ENCODE measurements around the gene CHCHD10.
A peak's percentile ranks its signal among the peaks of the same experiment; 100 is the strongest.

The CHCHD10 gene

DNA sequence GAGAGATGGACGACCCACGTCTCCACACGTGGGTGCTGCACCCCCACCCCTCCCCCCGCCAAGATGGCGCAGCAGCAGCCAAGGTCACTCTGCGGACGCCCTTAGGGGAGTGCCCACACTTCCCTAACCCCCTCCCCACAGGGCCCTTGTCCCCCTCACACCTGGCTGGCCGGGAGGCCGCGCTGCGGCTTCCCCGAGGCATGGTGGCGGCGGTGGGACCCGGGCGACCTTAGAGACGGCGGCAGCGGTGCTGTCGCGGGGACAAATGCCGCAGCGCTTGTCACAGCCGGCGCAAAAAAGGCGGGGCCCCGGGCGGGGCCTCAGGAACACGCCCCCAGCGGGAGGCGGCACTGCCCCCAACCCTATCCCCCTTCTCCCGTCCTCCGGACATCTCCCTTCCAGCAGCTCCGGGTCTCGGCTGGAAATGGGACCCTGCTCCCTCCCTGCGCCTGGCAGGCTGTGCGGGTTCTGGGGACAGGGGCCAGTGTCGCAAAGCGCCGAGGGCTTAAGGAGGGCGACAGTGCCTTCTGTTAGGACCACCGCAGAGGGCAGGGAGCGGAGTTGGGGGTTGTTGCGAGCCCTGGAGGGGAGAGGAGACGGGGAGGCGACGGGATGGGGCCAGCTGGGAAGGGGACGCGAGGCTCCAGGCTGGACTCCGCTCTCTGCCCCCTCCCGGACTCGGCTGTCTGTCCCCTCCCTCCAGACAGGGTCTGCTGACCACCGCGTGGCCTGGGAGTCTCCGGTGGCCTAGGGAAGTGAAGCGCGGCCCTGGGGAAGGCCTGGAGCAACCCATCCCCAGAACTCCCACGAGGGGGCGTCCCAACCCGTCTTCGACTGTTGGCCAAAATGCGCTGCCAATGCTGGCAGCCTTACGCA is at the start of gene CHCHD10:
TSS of gene CHCHD10 (minus strand) at position 300 of the 876 bp plus-strand sequence. CDS start at position 202, 98 bp downstream.
- DNase-seq (peak; percentile 87), ATAC-seq (peak; percentile 65)

DNA sequence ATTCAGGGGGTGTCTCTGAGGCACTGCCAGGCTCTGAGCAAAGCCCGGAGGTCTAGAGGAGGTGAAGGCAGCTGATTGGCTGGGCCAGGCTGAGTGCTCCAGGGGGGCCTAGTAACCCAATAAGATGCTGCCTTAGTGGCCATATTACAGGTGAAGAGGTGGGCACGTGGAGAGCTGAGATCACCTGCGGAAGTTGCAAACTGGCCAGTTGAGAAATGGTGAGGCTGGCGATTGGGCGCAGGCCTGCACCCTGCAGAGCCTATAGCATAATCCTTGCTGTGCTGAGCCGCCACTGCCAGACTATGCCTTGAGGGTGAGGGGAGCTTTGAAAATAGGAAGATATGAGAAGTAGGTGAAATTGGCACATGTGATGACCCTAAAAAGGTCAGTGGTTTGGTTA is 49.4 kb upstream of the CHCHD10 start:
- DNase-seq (no peak), ATAC-seq (no peak)

DNA sequence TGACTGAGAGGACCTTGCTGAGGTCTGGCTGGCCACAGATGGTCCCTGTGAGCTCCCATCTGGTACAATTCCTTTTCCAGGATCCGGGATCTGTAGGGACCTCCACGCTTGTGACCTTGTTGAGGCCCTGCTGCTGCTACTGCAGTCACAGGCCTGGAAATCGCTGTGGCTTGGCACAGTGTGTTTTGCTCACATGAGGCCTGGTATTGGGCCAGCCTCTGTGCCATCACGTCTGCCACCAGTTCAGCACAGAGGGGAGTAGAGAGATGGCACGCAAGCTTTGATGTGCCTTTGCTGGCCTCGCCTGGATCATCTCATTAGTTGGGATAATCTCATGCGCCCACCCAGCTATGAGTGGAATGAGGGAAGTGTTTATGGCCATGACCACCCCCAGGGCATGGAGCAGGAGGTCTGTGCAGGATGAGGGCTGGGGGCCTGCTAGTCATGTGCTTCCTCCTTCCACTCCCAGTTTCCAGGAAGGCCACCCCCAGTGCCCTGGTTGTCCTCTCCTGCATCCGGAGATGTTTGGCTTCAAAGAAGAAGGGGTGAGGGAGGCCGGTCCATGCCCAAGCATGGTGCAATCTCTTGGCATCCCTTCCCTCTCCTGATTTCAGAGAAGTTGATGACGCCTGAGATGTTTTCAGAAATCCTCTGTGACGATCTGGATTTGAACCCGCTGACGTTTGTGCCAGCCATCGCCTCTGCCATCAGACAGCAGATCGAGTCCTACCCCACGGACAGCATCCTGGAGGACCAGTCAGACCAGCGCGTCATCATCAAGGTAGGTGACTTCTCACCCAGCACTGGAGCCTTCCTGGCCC is 48.6 kb upstream of the CHCHD10 start:
- ATAC-seq (no peak), DNase-seq (no peak)

DNA sequence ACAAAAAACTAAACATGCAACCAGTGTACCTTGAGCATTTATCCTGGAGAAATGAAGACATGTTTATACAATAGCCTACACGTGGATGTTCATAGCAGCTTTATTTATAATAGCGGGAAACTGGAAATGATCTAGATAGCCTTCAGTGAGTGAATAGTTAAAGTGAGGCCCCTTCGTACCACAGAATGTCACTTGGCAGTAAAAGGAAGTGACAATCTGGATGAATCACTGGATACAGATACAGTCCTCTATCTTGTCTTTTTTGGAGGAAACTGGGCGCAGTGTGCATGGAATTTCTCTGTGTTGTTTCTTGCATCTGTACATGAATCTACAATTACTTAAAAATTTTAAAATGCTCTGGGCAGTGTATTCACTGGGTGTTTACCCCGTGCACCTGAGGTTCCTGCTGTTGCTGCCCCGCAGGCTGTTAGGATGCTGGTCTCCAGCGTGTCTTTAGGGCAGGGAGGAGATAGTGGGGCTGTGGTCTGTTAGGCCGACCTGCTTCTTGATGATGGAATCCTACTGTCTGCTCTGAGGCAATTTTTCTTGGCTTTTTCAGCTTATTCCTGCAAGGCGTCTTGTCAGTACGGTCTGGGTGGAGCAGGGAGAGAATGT is 47.9 kb upstream of the CHCHD10 start:
- DNase-seq (no peak), ATAC-seq (no peak)

DNA sequence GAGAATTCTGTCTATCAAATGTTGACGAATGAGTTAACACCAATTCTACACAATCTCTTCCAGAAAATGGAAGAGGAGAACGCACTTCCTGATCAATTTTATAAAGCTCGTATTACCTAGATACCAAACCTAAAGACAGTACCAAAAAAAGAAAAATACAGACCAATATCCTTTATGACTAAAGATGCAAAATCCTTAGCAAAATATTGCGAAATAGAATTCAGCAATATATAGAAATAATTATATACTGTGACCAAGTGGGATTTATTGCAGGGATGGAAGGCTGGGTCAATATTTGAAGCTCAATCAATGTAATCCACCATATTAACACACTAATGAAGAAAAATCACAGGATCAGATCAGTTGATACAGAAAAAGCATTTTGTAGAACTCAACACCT is 44.6 kb upstream of the CHCHD10 start:
- no peak for ATAC-seq
- no peak for DNase-seq

DNA sequence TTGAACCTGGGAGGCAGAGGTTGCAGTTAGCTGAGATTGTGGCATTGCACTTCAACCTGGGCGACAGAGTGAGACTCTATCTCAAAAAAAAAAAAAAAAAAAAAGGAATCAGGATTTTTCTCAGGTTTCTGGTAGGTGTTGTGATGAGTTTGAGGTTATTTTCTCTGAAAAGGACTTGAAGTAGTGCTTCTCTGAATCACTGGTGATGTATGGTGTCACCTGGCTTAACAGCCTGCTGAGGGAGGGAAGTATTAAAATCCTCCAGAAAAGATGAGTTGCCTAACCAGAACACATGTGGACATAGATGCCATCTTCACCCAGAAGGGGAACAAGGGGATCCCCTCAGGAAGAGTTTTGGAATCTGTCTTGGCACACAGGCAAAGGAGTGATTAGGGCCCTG is 39.1 kb upstream of the CHCHD10 start:
- ATAC-seq (no peak), DNase-seq (no peak)

DNA sequence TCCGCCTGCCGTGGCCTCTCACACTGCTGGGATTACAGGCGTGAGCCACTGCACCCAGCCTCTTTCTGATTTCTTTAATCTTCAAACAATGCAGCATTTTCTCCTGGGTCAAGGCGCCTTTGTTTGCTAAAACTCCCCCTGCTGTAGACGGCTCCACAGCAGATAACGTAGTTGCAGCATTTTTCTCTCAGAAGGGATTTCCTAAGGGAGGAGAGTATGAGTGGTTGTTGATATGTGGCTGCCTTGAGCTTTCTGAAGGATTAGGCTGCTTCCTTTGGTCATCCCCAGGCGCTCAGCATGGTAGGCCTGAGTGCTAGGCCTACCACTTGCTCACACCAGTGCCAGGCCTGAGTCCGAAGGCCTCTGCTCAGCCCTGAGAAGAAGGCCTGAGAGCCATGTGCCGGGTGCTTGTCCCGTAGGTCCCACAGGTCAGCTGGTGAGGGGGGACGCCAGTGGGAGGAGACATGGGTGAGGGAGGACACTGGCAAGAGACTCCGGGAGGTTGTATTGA is 37.1 kb upstream of the CHCHD10 start:
- DNase-seq (no peak), ATAC-seq (no peak)

DNA sequence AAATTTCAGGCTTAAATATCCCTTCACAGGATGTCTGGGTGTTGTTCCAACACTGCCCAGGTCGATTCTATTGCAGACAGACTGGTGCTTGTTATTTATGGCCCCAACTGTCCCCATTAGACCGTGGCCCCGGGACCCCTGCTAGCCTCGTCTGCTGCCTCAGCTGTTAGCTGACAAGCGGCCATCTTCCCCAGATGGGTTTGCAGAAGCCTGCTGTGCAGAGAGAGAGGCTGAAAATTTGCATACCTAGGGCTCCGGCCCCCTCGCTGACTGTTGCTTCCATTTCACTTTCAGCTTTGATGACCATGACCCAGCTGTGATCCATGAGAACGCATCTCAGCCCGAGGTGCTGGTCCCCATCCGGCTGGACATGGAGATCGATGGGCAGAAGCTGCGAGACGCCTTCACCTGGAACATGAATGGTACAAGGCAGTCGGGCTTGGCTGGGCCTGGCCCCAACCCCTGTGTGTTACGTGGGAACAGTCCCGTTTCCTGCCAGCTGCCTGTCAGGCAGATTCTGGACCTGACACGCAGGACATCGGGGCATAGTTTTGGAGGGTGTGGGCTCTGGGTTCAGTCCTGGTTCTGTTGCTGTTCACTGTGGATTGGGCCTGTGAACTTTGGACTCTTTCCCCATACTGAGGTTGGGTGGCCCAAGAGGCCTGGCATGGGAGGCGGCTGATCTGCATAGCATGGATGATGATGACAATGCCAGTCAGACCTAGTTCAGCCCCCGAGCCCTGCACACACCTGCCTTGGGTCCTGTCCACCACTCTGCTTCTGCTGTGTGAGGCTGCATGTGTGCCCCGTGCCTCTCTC is 35.4 kb upstream of the CHCHD10 start:
- DNase-seq (no peak), ATAC-seq (no peak)

DNA sequence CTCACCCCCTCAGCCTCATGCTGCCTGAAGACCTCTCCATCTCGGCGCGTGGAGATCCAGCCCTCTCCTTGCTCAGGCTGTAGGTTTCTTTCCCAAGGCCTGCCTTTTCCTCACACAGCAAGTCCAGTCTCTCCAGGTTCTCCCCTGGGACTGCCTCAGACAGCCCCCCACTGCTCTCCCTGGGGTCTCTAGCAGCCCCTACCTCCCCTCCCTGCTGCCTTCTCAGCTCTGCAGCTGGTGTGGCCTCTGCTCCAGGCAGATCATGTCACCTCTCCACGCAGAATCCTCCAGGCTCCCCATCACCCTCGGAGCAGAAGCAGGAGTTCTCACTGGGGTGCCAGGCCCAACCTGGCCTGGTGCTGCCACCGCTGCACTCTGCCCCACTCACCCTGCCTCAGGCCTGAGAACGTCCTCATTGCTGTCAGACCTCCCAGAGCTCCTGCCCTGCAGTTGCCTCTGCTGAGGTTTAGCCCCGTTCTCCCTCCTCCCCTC is 34.2 kb upstream of the CHCHD10 start:
- no peak for DNase-seq
- no peak for ATAC-seq

DNA sequence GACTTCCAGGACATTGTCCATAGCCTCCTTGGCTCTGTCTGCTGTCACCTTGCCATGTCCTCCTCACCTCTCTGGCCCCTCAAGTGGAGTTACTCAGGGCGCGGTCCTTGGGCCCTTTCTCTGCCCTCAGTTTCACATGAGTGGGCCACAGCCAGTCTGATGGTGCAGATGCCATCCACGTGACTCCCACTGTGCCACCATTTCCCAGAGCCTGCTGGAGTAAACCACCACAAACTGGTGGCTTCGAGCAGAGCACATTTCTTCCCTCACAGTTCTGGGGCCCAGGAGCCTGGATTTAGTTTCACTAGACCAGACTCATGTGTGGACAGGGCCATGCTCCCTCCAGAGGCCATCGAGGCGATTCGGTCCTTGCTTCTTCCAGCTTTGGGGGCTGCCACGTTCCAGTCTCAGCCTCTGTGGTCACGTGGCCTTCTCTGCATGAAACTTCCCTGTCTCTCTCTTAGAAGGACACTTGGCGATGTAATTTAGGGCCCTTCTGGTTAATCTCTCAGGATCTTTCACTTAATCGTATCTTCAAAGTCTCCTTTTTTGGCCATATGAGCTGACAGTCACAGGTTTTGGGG is 33.6 kb upstream of the CHCHD10 start:
- ATAC-seq = peak; percentile 5
- no peak for DNase-seq

DNA sequence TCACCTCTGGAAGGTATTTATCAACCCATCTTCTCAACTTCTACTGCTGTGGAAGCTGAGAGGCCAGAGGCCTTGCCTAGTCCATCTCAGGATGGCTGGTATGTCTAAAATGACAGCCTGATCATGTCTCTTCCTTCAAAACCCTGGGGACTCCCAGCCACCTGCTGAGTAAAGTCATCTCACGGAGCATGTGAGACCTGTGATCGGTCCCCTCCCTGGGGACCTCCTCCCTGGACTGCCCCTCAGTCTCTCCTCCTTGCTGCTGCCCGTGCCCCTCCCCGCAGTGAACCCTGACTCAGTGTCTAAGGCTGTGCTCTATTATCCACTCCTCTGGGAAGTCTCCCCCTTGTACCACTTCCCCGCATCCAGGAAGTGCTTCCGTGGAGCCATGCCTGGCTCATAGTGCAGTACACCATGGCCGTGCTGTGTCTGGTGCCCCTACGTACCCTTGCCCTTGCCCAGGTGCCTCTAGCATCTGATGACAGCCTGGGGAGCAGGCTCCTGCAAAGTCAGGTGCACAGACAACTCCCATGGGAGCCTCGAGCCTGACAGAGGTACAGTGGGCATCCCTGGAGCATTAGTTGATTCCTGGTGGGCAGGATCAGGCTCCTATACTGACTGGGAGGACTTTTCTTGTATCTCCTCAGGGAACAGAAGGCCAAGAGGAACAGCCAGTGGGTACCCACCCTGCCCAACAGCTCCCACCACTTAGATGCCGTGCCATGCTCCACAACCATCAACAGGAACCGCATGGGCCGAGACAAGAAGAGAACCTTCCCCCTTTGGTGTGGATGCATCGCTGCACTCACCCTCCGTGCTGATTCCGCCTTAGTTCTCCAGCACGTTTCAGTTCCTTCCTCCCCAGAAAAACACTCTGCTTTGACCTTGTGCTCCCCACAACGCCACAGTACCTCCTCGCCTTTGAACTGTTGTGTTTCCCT is 32.8 kb upstream of the CHCHD10 start:
- DNase-seq (no peak), ATAC-seq (peak; percentile 45)

DNA sequence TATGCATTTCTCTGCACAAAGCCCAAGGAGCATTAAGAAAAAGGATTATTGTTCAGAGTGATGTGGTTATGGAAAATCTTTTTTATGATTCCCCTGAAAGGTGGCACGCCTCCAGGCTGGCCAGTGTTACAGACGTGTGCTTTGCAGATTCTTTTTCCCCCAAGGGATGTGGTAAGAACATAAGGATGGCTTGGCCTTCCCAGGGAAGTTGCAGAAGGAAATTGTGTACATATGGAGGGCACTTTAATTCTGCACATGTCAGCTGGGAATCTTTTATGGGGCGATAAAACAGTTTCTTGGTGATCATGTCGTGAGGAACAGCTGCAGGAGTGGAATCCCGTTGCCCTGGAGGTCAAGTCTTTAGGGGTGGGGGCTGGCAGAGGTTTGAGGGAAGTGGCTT is 28.7 kb upstream of the CHCHD10 start:
- no peak for ATAC-seq
- no peak for DNase-seq

DNA sequence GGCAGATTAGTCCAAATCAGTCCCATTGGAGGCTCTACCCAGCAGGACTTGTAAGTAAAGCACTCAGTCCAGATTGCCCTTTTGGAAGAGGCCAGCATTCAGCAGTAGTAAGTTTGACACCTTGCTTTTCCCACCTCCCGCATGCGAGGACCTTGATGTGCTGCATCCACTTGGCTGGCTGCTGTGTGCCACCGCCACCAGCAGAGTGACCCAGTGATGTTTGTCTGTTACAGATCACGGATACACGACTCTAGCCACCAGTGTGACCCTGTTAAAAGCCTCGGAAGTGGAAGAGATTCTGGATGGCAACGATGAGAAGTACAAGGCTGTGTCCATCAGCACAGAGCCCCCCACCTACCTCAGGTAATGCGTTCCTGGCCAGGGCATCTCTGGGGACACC is 25.6 kb upstream of the CHCHD10 start:
- ATAC-seq = no peak

DNA sequence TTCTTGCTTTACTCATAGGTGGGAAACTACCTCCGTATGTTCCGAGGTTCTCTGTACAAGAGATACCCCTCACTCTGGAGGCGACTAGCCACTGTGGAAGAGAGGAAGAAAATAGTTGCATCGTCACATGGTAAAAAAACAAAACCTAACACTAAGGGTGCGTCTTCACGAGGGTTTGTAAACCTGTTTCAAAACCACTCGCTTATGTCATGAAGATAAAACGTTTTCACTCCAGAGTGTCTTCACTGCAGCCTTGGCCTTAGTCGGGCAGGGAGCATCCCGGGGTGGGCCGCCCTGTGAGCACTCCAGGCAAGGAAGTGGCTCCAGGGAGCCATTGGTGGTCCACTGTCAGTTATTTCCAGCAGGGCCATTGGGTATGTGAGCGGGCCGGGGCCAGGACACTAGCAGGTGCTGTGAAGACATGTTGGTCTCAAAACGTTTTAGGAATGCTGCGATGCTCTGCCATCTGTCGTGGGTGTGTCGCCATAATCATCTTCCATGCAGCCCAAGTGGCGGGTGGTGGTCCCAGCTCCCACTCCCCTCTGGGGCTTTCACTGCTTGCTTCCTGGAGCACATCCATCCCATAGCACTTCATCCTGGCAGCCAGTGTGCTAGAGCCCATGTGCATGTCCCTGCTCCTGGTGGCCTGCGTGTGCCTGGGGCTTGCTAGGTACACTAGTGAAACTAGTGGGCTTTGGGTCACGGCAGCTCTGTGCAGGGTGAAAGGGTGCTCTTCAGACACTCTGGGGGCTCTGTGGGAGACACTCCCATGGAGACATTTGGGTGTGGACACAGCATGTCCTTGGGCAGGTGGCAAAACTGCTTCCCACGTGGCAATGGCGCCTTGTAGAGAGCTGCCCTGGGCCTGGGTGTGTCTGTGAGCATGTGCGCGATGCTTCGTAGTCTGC is 24.2 kb upstream of the CHCHD10 start:
- ATAC-seq (no peak), DNase-seq (no peak)

More for the DNA sequence above, 25.6 kb upstream of the CHCHD10 start:
- no peak for DNase-seq

DNA sequence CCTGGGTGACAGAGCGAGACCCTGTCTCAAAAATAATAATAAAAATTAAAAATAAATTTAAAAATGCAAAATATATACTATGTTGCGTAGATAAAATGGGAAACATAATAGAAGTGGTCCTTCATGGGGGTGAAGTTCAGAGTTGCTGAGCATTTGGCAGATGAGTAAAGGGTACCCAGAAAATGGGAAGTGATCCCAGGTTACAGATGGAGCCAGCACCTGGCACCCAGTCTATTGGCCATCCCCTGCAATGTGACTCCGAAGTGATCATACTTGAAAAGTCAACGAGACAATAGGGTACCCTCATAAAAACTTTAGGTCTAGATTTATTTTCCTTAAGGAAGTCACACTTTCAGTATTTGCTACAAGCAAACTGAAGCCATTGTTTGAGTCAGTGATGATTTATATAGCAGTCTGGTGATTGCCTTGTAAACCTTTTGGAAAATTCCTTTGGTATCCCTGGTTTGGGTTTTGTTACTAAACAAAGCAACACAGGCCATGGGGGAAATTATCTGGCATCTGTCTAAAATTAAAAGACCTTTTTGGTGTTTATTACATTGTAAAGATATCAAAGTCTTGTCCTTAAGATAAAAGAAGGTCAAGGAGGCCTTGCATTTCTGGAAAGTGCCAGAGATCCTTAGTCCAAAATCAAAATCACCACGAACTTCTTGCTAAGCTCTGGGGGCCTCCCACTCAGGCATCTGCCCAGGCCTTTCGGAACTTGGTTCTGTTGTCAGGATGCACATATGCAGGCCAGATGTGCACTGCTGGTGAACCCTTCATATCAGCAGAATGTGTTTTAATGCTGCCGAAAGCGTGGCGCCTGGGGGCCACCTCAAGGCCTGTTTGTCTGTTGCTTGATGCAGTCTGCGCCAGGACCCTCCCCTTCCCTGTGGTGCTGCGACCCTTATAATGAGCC is 23.3 kb upstream of the CHCHD10 start:
- ATAC-seq = no peak
- no peak for DNase-seq

DNA sequence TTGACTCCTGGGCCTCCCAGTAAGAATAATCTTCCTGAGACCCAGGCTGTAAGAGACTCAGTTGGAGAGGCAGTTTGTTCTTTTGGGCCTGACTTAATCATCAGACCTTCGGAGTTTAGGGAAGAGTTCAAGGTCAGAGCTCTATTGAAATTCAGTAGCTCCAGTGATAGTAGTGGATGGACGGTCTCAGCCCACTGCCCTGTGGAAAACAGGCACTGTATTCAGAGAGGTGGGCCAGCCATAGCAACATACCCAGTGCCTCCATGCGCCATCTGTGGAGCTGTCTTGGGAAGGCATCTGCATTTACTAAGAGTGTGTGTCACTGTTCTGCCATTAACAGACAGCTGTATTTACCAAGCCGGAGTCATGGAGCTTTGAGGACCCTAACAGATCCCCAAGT is 21.9 kb upstream of the CHCHD10 start:
- ATAC-seq (no peak), DNase-seq (no peak)

DNA sequence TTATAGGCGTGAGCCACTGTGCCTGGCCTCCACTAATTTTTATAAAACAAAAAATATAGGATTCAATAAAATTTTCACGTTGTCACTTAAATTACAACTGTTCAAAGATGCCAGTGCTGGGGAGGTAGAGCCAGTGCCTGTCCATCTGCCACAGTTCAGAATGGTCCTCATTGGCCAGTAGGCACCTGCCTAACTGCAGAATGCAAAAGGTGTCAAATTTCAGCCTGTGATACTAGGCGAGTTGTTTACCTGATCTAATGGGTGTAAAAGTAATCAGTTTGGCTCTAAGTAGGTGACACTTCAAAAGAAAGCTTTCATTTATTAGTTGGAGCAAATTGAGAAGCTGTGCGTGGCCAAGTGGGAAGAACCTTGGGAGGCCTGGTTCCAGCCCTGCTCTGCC is 21.3 kb upstream of the CHCHD10 start:
- ATAC-seq (no peak), DNase-seq (no peak)

DNA sequence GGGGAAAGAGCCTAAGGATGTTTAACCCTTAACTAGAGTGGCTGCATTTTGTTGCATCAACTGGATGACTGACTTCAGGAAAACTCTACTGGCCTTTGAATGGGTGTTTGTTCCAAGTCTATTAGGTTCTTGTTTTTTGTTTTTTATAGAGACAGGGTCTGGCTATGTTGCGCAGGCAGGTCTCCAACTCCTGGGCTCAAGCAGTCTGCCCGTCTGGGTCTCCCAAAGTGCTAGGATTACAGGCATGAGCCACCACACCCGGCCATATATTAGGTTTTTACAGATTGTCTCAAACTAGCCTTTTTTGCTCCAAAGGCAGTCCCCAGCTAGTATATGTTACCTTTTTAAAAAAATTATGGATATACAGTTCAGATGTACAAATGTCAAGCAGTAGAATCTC is 20.1 kb upstream of the CHCHD10 start:
- ATAC-seq = no peak
- DNase-seq = no peak

All from stimulated activated naive CD8-positive, alpha-beta T cell treated with anti-CD3 and anti-CD28 coated beads, Interleukin-15, Interleukin-2, amounts not matched to agents 100 U/mL and 50 U/mL, for 24 hours (primary cell).